B cell (primary cell): ENCODE results near the gene TEDC2. TPM values are rescaled to one million over a fixed set of nuclear protein-coding genes. Genes with fewer than 3 reads are reported as not detected.

Experiments used
- ATAC-seq: fragments of 200-7000 bp; cut with Tn5 transposase; one replicate; pipeline ENCODE4 v1.10.0; 2021; ENCODE audit warnings: low read depth, mild to moderate bottlenecking, moderate number of reproducible peaks, moderate library complexity
- CTCF ChIA-PET: fragments of 350-600 bp; sonication (Branson Sonifier 250); formaldehyde crosslinking; loops from one replicate; lab custom pipeline; 2021; ENCODE audit warnings: antibody characterized with exemption, inconsistent platforms; lab: Charles Lee
- POLR2A ChIA-PET: fragments of 350-600 bp; sonication (Branson Sonifier 250); formaldehyde crosslinking; loops from one replicate; lab custom pipeline; 2021; ENCODE audit warnings: antibody characterized with exemption; lab: Charles Lee
- DNase-seq: peaks from one replicate; pipeline ENCODE4 v3.0.0; 2013
- H2AFZ ChIP-seq: 2 replicates; pipeline ENCODE4 v1.6.1; 2012; ENCODE audit warnings: mild to moderate bottlenecking, low read depth, low read length; ENCODE audit not compliant: insufficient read depth, poor library complexity, severe bottlenecking
- H3K27ac ChIP-seq, 2 donors: 1 replicate in 1 of 2; 2 replicates in 1 of 2; pipeline ENCODE4 v1.5.1; 2012 to 2013; ENCODE audit warnings: low read length in 2 of 2, mild to moderate bottlenecking in 2 of 2, moderate library complexity in 1 of 2
- H3K27me3 ChIP-seq, 4 experiments: fragments of 200-600 bp in 1 of 4; sonication (generic) in 1 of 4; replicated peaks in 1 of 4; 1 replicate in 2 of 4; 2 replicates in 2 of 4; pipeline versions ENCODE4 v1.6.1 to v1.7.0; 2013 to 2016; ENCODE audit warnings: low read length in 3 of 4, mild to moderate bottlenecking in 2 of 4, mixed read lengths in 1 of 4, moderate library complexity in 1 of 4; ENCODE audit not compliant: insufficient read depth in 4 of 4, control insufficient read depth in 3 of 4; ENCODE audit errors: control extremely low read depth in 1 of 4
- H3K36me3 ChIP-seq, 2 experiments: replicated peaks in 1 of 2; 1 replicate in 1 of 2; 2 replicates in 1 of 2; pipeline versions ENCODE4 v1.6.1 to v1.7.1; 2013; ENCODE audit warnings: low read length in 1 of 2; ENCODE audit not compliant: insufficient read depth in 2 of 2, control insufficient read depth in 1 of 2; ENCODE audit errors: control extremely low read depth in 1 of 2, extremely low read depth in 1 of 2
- H3K4me1 ChIP-seq, 2 donors: fragments of 200-600 bp in 1 of 2; sonication (generic) in 1 of 2; 1 replicate in 1 of 2; 2 replicates in 1 of 2; pipeline versions ENCODE4 v1.5.1 to v1.6.1; 2013 to 2017; ENCODE audit warnings: low read length in 2 of 2; ENCODE audit not compliant: control insufficient read depth in 2 of 2, insufficient read depth in 2 of 2
- H3K4me2 ChIP-seq: replicated peaks from 2 replicates; pipeline ENCODE3; 2012; ENCODE audit warnings: mild to moderate bottlenecking, low read depth, low read length; ENCODE audit not compliant: poor library complexity, severe bottlenecking
- H3K4me3 ChIP-seq, 5 experiments: fragments of 200-600 bp in 1 of 5; sonication (generic) in 1 of 5; 1 replicate in 3 of 5; 2 replicates in 2 of 5; pipeline versions ENCODE4 v1.5.1 to v1.7.0; 2011 to 2016; ENCODE audit warnings: low read length in 4 of 5, mild to moderate bottlenecking in 4 of 5, low read depth in 2 of 5, control low read depth in 1 of 5, moderate library complexity in 1 of 5; ENCODE audit not compliant: insufficient read depth in 1 of 5; ENCODE audit errors: control extremely low read depth in 1 of 5, extremely low read depth in 1 of 5
- H3K79me2 ChIP-seq: fragments of 200-600 bp; sonication (generic); one replicate; pipeline ENCODE4 v1.6.0; 2016; ENCODE audit warnings: low read length; ENCODE audit not compliant: control insufficient read depth, insufficient read depth
- H3K9ac ChIP-seq: fragments of 200-600 bp; sonication (generic); 2 replicates; pipeline ENCODE4 v1.6.1; 2017; ENCODE audit warnings: mild to moderate bottlenecking, low read length, moderate library complexity
- H3K9me3 ChIP-seq, 3 donors: one replicate each; pipeline versions ENCODE4 v1.6.1 to v1.7.1; 2013; ENCODE audit warnings: low read length in 2 of 3; ENCODE audit not compliant: control insufficient read depth in 2 of 3, insufficient read depth in 1 of 3; ENCODE audit errors: control extremely low read depth in 1 of 3
- H4K20me1 ChIP-seq: 2 replicates; pipeline ENCODE4 v1.6.0; 2012; ENCODE audit warnings: mild to moderate bottlenecking, low read length; ENCODE audit not compliant: insufficient read depth, control insufficient read depth, poor library complexity, severe bottlenecking
- H3K27ac Mint-ChIP-seq: one replicate; pipeline ENCODE4 v1.8.0; 2021; ENCODE audit warnings: mixed read lengths
- H3K27me3 Mint-ChIP-seq: one replicate; pipeline ENCODE4 v1.8.0; 2021; ENCODE audit warnings: mixed read lengths
- H3K4me1 Mint-ChIP-seq: one replicate; pipeline ENCODE4 v1.8.0; 2021; ENCODE audit warnings: mixed read lengths
- H3K4me3 Mint-ChIP-seq: one replicate; pipeline ENCODE4 v1.8.0; 2021; ENCODE audit warnings: mixed read lengths
- H3K9me3 Mint-ChIP-seq: one replicate; pipeline ENCODE4 v1.8.0; 2022; ENCODE audit warnings: mixed read lengths; ENCODE audit not compliant: insufficient read depth
- EZH2 ChIP-seq: IDR thresholded peaks from 2 replicates; pipeline ENCODE4 v1.6.1; 2012; ENCODE audit warnings: borderline replicate concordance, low read depth, mild to moderate bottlenecking, moderate library complexity, low read length; ENCODE audit not compliant: insufficient read depth, poor library complexity, severe bottlenecking
- WGBS: methylation state at CpG from one replicate; pipeline ENCODE4 v1.1.5; 2013; ENCODE audit warnings: missing lambda C conversion rate; ENCODE audit not compliant: insufficient coverage; 5-methylcytosine and 5-hydroxymethylcytosine counted together
- intact Hi-C: fragments of 100-400 bp; cut with micrococcal nuclease; formaldehyde crosslinking; loops from one replicate; pipeline ENCODE4 v1.10.0; 2022
- polyA plus RNA-seq: library from polyadenylated mRNA; depleted of rRNA; stranded (reverse); fragments of >200 nt; gene quantifications from 2 replicates; pipeline ENCODE4 v1.2.3, GENCODE V29; 2012
- total RNA-seq, 2 donors: library from RNA; stranded (reverse); fragments of 120-200 nt in 1 of 2; gene quantifications; 1 replicate in 1 of 2; 2 replicates in 1 of 2; pipeline versions ENCODE4 v1.2.3 to v1.2.4, GENCODE V29; 2013 to 2022
- TF ChIP-seq, protein P1 (sequence below): fragments of 200-600 bp; IDR thresholded peaks from one replicate; pipeline ENCODE4 v1.8.0; 2022; ENCODE audit warnings: antibody characterized with exemption, mild to moderate bottlenecking

TEDC2 gene
- total and polyA plus RNA-seq, 2 donors (not counting 1 experiment from before 2014, with no cell fraction given), result 1.1 to 2.9 TPM

DNA sequence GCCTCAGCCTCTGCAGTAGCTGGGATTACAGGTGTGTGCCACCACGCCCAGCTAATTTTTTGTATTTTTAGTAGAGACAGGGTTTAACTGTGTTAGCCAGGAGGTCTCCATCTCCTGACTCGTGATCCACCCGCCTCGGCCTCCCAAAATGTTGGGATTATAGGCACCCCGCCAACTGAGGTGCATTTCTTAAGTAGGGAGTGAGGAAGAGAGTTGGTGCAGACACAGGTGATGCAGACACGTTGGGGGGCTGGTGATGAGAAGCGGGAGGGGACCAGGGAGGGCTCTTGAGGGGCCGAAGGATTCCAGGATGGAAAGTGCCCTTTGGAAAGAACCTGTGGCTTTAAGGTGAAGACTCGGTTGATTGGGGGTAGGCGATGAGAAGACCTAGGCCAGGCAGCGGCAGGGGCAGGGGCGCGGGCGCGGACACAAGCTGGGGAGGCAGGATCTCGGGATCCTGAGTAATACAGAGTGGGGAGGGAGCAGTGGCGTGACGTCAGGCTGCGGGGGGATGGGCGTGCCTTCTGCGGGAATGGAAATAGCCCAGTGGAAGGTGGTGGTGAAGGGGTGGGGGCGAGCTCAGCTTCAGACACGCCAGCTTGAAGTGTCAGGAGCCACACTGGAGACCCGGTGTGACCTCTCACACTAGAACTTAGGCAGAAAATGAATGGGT is 51.4 kb downstream of the TEDC2 start:
- ChIA-PET CTCF (interaction anchor here (0.7 to 2.2 kb wide), 2 partner anchors 11 to 303 kb away, joined by 3 to 9 read pairs; no protein-coding TSS in a partner anchor), POLR2A (interaction anchor here (0.9 kb wide), 1 partner anchor 44 kb away, joined by 5 read pairs; no protein-coding TSS in a partner anchor)
- H3K4me3 Mint-ChIP-seq, result peak overlapping the region; percentile 34
- Histone ChIP-seq H3K4me3 (no peak overlapping the region), H3K4me2 (peak overlapping the region; percentile 76), H3K9ac (no peak overlapping the region), H3K9me3 (no peaks in the 10 kb centered on the region), H3K4me1 (peaks cover 81 to 89% of the 10 kb centered on the region in 2 donors), H3K36me3 (no peaks in the 10 kb centered on the region), H4K20me1 (peaks cover 18% of the 10 kb centered on the region), H3K79me2 (peaks cover 54% of the 10 kb centered on the region), H3K27ac (peak overlapping the region in 1 of 2 donors; percentile 100), H2AFZ (no peak overlapping the region), H3K27me3 (no peaks in the 10 kb centered on the region)
- intact Hi-C loops, result loop anchor here (2.0 kb wide), 1 partner anchor 170 kb away; the partner anchor contains the start of gene ABCA3
- TF ChIP-seq EZH2, result no peak
- TF ChIP-seq, protein P1, sequence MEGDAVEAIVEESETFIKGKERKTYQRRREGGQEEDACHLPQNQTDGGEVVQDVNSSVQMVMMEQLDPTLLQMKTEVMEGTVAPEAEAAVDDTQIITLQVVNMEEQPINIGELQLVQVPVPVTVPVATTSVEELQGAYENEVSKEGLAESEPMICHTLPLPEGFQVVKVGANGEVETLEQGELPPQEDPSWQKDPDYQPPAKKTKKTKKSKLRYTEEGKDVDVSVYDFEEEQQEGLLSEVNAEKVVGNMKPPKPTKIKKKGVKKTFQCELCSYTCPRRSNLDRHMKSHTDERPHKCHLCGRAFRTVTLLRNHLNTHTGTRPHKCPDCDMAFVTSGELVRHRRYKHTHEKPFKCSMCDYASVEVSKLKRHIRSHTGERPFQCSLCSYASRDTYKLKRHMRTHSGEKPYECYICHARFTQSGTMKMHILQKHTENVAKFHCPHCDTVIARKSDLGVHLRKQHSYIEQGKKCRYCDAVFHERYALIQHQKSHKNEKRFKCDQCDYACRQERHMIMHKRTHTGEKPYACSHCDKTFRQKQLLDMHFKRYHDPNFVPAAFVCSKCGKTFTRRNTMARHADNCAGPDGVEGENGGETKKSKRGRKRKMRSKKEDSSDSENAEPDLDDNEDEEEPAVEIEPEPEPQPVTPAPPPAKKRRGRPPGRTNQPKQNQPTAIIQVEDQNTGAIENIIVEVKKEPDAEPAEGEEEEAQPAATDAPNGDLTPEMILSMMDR, result no peak
- no peaks in the 10 kb centered on the region for H3K27me3 Mint-ChIP-seq
- no peaks in the 10 kb centered on the region for H3K9me3 Mint-ChIP-seq
- peaks cover 81% of the 10 kb centered on the region for H3K4me1 Mint-ChIP-seq
- DNase-seq (peak; percentile 34), ATAC-seq (no peak)
- peak overlapping the region; percentile 70 for H3K27ac Mint-ChIP-seq
- 91% methylated on average over 23 of the region's 24 CpGs for WGBS
